ENCODE results near the gene USP47. TPM values are rescaled to one million over a fixed set of nuclear protein-coding genes. Genes with fewer than 3 reads are reported as not detected.

USP47 gene
- total and polyA plus RNA-seq, 2 of the 13 experiments (the other 11 are each of a cell fraction or from before 2014, with no cell fraction given) = 12.2 to 52.7 TPM

GRCh38 chr11:11841723-11842420, at the start of gene USP47 (continued):
- TF ChIP-seq BCLAF1 (IDR thresholded peaks at IDR 0.05) = no peak
- peak; percentile 91; the same call in 1 of the 2 replicates for TF ChIP-seq ZFP41 (CRISPR knock-in tag; IDR thresholded peaks at IDR 0.05; ENCODE audit: borderline replicate concordance)
- TF ChIP-seq ARHGAP35 (CRISPR knock-in tag; IDR thresholded peaks at IDR 0.05; ENCODE audit: borderline replicate concordance) = no peak
- peak; percentile 79; the same call in 1 of the 2 replicates for TF ChIP-seq THAP9 (CRISPR knock-in tag; IDR thresholded peaks at IDR 0.05; ENCODE audit: borderline replicate concordance)
- TF ChIP-seq ZFP36L1 (CRISPR knock-in tag; IDR thresholded peaks at IDR 0.05) = peak; percentile 59; the same call in 1 of the 2 replicates
- TF ChIP-seq YEATS4 (CRISPR knock-in tag; IDR thresholded peaks at IDR 0.05; ENCODE audit: borderline replicate concordance) = peak; percentile 81; the same call in 1 of the 2 replicates
- peak; percentile 71; the same call in 1 of the 2 replicates for TF ChIP-seq ZNF607 (CRISPR knock-in tag; IDR thresholded peaks at IDR 0.05; ENCODE audit: borderline replicate concordance)
- TF ChIP-seq MTERF4 (CRISPR knock-in tag; IDR thresholded peaks at IDR 0.05) = peak; percentile 94; the same call in 1 of the 2 replicates
- TF ChIP-seq ZNF552 (CRISPR knock-in tag; IDR thresholded peaks at IDR 0.05; ENCODE audit: borderline replicate concordance) = peak; percentile 21; the same call in 1 of the 2 replicates
- no peak for TF ChIP-seq FOXJ3 (CRISPR knock-in tag; IDR thresholded peaks at IDR 0.05; ENCODE audit: borderline replicate concordance)
- no peak for TF ChIP-seq KIAA2018 (CRISPR knock-in tag; IDR thresholded peaks at IDR 0.05; ENCODE audit: borderline replicate concordance)
- TF ChIP-seq ZBTB3 (CRISPR knock-in tag; IDR thresholded peaks at IDR 0.05; ENCODE audit: borderline replicate concordance, low read depth) = no peak
